ENCODE results near the gene KSR1.
"Not testable (repeated sequence)": the region's sequence is repeated elsewhere in the genome, so short reads cannot be mapped to it uniquely, and the experiment has no call there.

KSR1 gene

GRCh38 chr17:27496437-27496943 is 40.2 kb downstream of the KSR1 start:
- no peak for DNase-seq

DNA sequence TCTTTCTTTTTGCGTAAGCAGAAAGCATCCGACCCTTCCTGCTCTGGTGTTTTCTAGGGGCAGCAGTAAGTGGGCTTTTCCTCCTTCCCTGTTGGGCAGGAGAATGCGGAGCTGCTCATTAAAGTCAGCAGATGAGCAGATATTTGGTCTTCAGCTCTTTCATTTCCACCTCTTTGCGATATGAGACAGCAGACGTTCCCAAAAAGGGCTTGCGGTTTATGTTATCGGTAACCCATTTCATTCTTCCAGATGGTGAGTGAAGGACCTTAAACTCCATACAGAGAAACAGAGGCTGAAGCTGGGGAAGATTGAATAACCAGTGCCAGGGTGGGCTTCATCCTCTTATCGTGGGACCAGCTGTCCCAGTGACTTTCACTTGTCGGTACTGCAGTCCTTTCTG is 40.7 kb downstream of the KSR1 start:
- DNase-seq: no peak

- DNase-seq: no peak
These were observed 41.4 kb downstream of the KSR1 start for GRCh38 chr17:27497696-27498095.

- no peak for DNase-seq
These were observed 42.5 kb downstream of the KSR1 start for GRCh38 chr17:27498615-27499309.

DNA sequence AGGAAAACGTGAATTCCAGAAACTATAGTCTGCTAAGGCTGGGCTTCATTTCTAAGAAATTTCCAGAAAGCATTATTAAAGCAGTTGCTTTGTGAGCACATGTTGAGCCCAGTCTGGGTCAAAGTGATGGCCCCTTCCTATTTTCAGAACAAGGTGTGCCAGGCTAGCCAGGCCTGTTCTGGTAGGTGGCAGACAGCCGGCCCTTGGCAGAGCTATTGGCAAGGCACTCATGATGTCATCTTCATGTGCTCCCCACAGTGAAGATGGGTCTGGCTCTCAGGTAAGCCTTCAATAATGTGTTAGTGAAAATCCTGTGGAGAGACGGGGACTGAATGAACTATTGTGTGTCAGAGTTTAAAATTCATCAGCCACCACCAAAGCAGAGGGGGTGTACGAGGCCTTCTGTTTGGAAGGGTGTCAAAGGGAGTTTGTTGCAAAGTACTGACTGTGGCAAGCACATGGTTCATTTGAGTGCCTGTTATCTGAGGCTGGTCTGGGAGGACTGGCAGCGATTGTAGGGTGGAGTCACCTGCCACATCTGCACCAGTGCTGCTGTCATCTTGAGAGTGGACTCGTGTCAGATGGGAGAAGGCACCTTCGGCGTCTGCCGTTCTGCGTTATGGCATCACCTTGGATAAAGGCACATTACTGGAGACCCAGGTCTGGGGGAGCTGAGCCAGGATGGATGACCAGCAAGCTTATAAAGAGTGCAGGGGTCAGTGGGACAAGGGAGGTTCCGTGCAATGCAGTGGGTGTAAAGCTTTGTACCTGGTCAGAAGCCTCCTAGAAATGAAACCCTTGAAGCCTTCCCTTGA is 43.4 kb downstream of the KSR1 start:
- DNase-seq: no peak

DNA sequence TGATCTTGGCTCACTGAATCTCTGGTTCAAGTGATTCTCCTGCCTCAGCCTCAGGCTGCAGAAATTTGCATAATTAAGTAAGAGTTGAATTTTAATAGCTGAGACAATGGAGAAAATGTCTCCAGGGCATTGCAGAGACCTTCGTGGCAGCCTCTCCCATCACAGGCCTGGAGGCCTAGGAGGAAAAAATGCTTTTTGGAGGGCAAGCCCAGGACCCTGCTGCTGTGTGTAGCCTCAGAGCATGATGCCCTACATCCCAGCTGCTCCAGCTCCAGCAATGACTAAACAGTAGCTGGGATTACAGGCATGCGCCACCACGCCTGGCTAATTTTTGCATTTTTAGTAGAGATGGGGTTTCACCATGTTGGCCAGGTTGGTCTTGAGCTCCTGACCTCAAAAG is 45.1 kb downstream of the KSR1 start:
- DNase-seq: not testable (repeated sequence)

GRCh38 chr17:27502526-27503324 is 46.5 kb downstream of the KSR1 start:
- DNase-seq: no peak

DNA sequence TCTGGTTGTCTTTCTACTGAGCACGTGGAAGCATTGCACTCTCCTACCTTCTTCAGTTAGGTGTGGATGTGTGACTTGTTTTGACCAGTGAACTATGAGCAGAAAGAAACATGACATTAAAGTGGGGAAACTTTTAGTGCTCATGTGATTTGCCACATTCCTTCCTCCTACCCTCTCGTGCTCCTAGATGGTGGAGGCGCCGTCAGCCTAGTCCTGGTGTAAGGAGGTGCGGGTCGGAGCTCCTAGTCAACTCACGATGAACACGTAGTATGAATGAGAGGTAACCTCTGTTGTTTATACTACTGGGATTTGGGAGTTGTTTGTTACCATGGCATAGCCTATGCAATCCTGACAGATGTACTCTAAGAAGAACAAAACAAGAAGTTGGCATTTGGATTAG is 47.4 kb downstream of the KSR1 start:
- no peak for DNase-seq

DNA sequence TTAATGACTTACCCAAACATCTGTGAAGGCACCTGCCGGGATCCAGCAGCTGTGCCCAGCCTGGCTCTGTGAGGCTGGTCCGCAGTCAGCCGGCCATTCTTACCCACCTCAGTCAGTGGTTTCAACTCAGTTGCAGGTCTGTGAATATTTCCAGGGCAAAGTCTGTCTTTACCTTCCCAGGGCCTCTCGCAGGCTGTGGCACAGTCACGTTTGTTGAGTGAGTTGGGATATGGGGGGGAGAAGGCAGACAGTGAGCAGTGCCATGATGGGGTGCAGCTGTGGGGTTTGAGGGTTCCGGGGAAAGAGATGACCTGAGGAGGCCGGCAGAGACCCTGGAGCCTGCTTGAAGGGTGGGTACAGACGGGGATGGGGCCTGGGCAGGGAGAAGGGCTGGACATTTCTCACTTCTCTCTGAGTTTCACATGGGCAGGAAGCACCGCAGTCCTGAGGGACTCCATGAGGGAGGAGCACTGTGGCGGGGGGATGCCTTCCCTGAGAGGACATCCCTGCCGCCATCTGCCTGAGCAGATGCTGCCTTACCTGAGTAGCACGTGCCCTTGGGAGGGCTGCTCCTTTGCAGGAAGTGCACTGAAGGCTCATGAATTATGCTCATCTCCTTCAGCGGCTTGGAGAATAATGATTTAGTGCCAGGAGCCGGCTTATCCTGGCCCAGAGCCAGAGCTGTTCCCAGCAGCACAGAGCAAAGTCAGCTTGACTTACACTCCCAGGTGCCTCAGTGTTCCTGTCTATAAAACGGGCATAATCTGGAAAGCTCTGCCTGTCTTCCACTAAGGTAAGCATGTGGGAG is 48.1 kb downstream of the KSR1 start:
- no peak for DNase-seq

- no peak for DNase-seq
These were observed 50.3 kb downstream of the KSR1 start for GRCh38 chr17:27506348-27507218.

GRCh38 chr17:27511168-27511883 is 55.1 kb downstream of the KSR1 start:
- DNase-seq: no peak

DNA sequence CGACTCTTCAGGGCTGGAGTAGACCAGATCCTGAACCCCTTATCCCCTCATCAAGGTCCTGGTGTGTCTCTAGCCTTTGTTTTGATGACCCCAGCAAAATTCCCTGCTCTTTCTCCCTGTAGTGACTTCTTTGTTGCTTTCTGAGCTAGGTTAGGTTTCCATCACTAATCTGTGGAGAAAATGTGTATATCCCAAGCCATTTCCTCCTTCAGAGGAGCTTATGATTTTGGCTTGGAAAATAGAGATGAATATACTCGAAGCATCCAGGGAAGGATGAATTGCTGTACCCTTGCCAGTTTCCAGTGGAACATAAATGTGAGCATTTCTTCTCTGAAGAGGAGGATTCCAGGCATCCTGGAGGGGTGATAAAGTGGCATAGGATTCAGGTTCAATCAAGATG is 55.8 kb downstream of the KSR1 start:
- no peak for DNase-seq

DNA sequence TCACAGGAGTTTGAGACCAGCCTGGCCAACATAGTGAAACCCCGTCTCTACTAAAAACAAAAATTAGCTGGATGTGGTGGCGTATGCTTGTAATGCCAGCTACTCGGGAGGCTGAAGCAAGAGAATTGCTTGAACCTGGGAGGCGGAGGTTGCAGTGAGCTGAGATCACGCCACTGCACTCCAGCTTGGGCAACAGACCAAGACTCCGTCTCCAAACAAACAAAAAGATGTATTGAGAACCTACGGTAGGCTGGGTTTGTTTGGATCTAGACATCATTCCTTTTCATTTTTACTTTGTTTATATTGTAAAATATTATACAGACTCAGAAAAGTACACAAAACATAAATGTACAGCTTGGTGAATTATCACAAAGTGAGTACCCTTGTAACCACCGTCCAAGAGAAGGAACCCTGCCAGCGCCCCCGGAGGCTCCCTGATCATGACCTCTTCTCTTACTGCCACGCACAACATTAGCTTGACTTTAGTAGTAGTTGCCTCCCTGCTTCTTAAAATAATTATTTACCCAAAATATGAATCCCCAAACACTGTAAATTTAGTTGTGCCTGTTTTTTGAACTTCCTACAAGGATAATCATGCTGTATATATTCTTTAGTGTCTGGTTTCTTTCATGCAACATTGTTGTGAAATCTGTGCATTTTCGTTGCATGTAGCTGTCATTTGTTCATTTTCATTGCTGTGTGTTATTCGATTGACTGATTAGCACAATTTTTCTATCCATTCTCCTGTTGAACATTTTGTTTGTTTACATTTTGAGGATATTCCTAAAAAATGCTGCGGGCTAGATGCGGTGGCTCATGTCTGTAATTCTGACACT is 56.5 kb downstream of the KSR1 start:
- DNase-seq: no peak

- no peak for DNase-seq
These were observed 57.6 kb downstream of the KSR1 start for GRCh38 chr17:27513849-27514248.

- no peak for DNase-seq
These were observed 58.6 kb downstream of the KSR1 start for GRCh38 chr17:27514595-27515413.

DNA sequence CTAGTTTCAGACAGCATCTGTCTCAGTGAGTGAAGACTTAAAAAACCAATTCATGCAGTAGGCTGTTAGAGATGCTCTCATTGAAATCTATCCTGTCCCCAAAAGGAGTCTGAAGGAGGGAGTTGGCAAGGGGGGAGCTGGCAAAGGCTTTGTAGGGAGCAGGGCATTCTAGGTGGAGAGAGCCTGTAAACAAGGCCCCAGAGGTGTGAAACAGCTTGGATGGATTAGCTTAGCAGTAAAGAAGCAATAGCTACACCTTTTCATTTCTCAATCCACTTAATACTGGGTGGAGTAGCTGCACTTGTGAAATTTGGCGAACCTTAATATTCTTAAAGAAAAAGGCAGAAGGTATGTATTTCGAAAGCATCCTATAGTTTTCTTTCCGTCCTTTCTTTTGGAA is 61.8 kb downstream of the KSR1 start:
- no peak for DNase-seq

DNA sequence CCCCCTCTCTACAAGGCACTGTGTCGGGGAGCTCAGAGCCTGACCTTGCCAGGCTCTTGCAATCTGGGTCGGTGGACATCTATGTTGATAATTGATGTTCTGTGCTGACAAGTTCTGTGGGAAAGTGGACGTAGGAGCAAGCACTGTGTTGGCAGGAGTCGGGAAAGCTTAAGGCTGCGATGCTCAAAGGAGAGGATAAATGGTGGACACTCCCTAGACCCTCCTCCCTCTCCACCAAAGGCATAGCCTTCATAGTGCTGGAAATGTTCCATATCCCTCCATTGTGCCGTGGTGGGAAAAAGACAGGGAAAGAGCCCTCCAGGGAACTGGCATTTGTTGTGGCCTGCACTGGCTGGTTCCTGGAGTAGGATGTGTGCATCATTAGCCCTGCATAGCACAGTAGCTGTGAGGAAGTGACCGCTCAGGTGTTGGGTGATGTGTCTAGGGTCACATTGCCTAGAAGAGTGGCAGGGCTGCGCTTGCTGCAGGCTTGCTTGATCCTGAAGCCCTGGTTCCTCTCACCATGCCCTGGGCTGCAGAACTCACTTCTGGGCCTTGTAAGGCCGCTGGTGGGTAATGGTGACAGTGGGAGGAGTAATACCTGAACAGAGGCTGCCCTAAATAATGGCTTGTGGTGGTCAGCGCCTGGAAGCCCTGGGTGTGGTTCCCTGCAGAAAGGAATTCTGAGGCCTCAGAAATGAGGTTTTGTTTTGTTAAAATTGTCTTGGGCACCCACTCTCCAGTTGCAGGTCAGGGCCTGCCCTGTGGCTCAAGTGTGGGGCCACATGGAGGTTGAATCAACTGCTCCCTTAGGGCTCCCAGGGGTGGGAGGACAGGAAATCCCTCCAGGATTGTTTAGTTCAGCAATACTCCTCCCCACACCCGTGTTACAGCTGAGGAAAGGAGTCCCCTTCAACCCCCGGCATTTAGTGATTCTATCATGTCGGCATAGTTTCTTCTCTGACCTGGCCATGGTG is 62.6 kb downstream of the KSR1 start:
- DNase-seq: no peak

GRCh38 chr17:27519550-27519949 is 63.3 kb downstream of the KSR1 start:
- DNase-seq: no peak
